ENCODE measurements around the gene BCS1L. TPM values are rescaled to one million over a fixed set of nuclear protein-coding genes. Genes with fewer than 3 reads are reported as not detected.
"Not testable (repeated sequence)": the region's sequence is repeated elsewhere in the genome, so short reads cannot be mapped to it uniquely, and the experiment has no call there.

BCS1L gene
- total RNA-seq, 1 experiment from 2014 or later: 39.1 TPM

GRCh38 chr2:218687400-218688060 lies 28.0 kb downstream of the BCS1L start:
- not testable (repeated sequence) for H2AK5ac ChIP-seq (ENCODE audit: insufficient read length, low read length); H3K14ac ChIP-seq (ENCODE audit: insufficient read depth, low read length); H2BK15ac ChIP-seq (ENCODE audit: low read depth, low read length); H3K4ac ChIP-seq (ENCODE audit: low read depth, low read length); H4K20me1 ChIP-seq (ENCODE audit: control insufficient read depth, insufficient read depth, insufficient read length); H2BK20ac ChIP-seq (ENCODE audit: low read depth, low read length, poor library complexity, severe bottlenecking); H3K27ac Mint-ChIP-seq; H3K79me1 ChIP-seq (ENCODE audit: insufficient read depth, low read depth, low read length, poor library complexity, severe bottlenecking); H3K4me3 Mint-ChIP-seq; H4K8ac ChIP-seq (replicated peaks; ENCODE audit: insufficient read length, low read depth, low read length); H3K4me1 Mint-ChIP-seq; H3K27me3 ChIP-seq (ENCODE audit: insufficient read depth, low read length); H3K9me3 Mint-ChIP-seq; H3K9ac ChIP-seq (ENCODE audit: extremely low read depth, insufficient read length, low read length); H2BK120ac ChIP-seq (ENCODE audit: low read depth, low read length, poor library complexity, severe bottlenecking); H3K23ac ChIP-seq (ENCODE audit: insufficient read length, low read depth, low read length); H4K91ac ChIP-seq (ENCODE audit: insufficient read length, low read depth, low read length); H3K27me3 Mint-ChIP-seq (ENCODE audit: low read depth); H3K23me2 ChIP-seq (ENCODE audit: insufficient read length, low read depth, low read length, poor library complexity, severe bottlenecking); H2BK12ac ChIP-seq (ENCODE audit: insufficient read length, low read depth, low read length); H3K4me1 ChIP-seq (ENCODE audit: insufficient read depth, low read length); H3K27ac ChIP-seq (ENCODE audit: insufficient read length, low read depth, low read length); H3K79me2 ChIP-seq (ENCODE audit: insufficient read depth, low read length); H2AFZ ChIP-seq (ENCODE audit: low read length); H3K9me3 ChIP-seq (ENCODE audit: control insufficient read depth, low read depth, low read length); H4K5ac ChIP-seq (ENCODE audit: insufficient read length, low read depth, low read length); H3K18ac ChIP-seq (ENCODE audit: insufficient read length, low read depth, low read length); H2BK5ac ChIP-seq (ENCODE audit: insufficient read length, low read length); H3K4me2 ChIP-seq (ENCODE audit: insufficient read depth, insufficient read length, low read length); H3K56ac ChIP-seq (ENCODE audit: insufficient read length, low read depth, low read length); H3T11ph ChIP-seq (ENCODE audit: low read length)
- TF ChIP-seq, protein P1, sequence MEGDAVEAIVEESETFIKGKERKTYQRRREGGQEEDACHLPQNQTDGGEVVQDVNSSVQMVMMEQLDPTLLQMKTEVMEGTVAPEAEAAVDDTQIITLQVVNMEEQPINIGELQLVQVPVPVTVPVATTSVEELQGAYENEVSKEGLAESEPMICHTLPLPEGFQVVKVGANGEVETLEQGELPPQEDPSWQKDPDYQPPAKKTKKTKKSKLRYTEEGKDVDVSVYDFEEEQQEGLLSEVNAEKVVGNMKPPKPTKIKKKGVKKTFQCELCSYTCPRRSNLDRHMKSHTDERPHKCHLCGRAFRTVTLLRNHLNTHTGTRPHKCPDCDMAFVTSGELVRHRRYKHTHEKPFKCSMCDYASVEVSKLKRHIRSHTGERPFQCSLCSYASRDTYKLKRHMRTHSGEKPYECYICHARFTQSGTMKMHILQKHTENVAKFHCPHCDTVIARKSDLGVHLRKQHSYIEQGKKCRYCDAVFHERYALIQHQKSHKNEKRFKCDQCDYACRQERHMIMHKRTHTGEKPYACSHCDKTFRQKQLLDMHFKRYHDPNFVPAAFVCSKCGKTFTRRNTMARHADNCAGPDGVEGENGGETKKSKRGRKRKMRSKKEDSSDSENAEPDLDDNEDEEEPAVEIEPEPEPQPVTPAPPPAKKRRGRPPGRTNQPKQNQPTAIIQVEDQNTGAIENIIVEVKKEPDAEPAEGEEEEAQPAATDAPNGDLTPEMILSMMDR (conservative IDR thresholded peaks at IDR 0.05): peak; percentile 84
- peak; percentile 66 for DNase-seq
- no CpG with 5 or more reads among the region's 5 CpGs for WGBS (ENCODE audit: extremely low coverage, insufficient read length, low lambda C conversion rate)
- peaks cover 0 to 52% (median 23%) of the 10 kb centered on the region in 3 experiments; a peak in 5 of 7 replicates for H3K36me3 Mint-ChIP-seq (ENCODE audit: insufficient read depth in 1 of 3, low read depth in 3 of 3)
